Colonic mucosa (tissue), 4 donors: ENCODE results near the gene ZNF608. TPM values are rescaled to one million over a fixed set of nuclear protein-coding genes. Genes with fewer than 3 reads are reported as not detected.
A peak's percentile ranks its signal among the peaks of the same experiment; 100 is the strongest.

ENCODE experiments used
- DNase-seq: peaks from one replicate; pipeline ENCODE4 v3.0.0-alpha.2; 2020
- H3K27ac ChIP-seq: fragments of 200-600 bp; one replicate; pipeline ENCODE4 v1.8.0; 2021
- H3K27me3 ChIP-seq: fragments of 200-600 bp; one replicate; pipeline ENCODE4 v1.8.0; 2021
- H3K36me3 ChIP-seq: fragments of 200-600 bp; one replicate; pipeline ENCODE4 v1.8.0; 2021
- H3K4me1 ChIP-seq: fragments of 200-600 bp; one replicate; pipeline ENCODE4 v1.8.0; 2021; ENCODE audit warnings: mild to moderate bottlenecking
- H3K4me3 ChIP-seq: fragments of 200-600 bp; one replicate; pipeline ENCODE4 v1.8.0; 2021
- H3K9ac ChIP-seq, 2 donors: one replicate each; pipeline ENCODE4 v1.7.0; 2013; ENCODE audit warnings: control low read depth in 2 of 2, low read depth in 2 of 2, low read length in 2 of 2
- H3K9me3 ChIP-seq: fragments of 200-600 bp; one replicate; pipeline ENCODE4 v1.8.0; 2021
- intact Hi-C: fragments of 100-400 bp; cut with DNase I; formaldehyde crosslinking; loops from one replicate; pipeline ENCODE4 v1.14.1; 2022
- total RNA-seq, 2 donors: library from RNA; stranded (reverse); fragmentation: NEBNext Ultra II Directional in 1 of 2; extraction: Animal tissue kit (Norgen Biotek cat#: 25700) in 1 of 2; gene quantifications; one replicate each; pipeline ENCODE4 v1.2.1, GENCODE V29; 2021
- TF ChIP-seq, protein P1 (sequence below): fragments of 200-600 bp; IDR thresholded peaks from one replicate; pipeline ENCODE4 v1.8.0; 2022; ENCODE audit warnings: antibody characterized with exemption, mild to moderate bottlenecking
- donor health status: healthy.
- donor health status: DM: no; HTN: no; CAD: no.
- donor health status: DM: no; HTN: no; CAD: no.

Gene ZNF608
- total RNA-seq, 2 donors from 2014 or later = 14.6 to 20.0 TPM

GRCh38 chr5:124725040-124725434 is 21.4 kb downstream of the ZNF608 start:
- Histone ChIP-seq H3K36me3 (no peaks in the 10 kb centered on the region), H3K27me3 (no peaks in the 10 kb centered on the region), H3K4me1 (no peaks in the 10 kb centered on the region), H3K9me3 (no peaks in the 10 kb centered on the region), H3K27ac (no peak overlapping the region), H3K4me3 (no peak overlapping the region), H3K9ac (no peak overlapping the region)
- intact Hi-C loops = no loop called here
- DNase-seq = no peak
- TF ChIP-seq, protein P1, sequence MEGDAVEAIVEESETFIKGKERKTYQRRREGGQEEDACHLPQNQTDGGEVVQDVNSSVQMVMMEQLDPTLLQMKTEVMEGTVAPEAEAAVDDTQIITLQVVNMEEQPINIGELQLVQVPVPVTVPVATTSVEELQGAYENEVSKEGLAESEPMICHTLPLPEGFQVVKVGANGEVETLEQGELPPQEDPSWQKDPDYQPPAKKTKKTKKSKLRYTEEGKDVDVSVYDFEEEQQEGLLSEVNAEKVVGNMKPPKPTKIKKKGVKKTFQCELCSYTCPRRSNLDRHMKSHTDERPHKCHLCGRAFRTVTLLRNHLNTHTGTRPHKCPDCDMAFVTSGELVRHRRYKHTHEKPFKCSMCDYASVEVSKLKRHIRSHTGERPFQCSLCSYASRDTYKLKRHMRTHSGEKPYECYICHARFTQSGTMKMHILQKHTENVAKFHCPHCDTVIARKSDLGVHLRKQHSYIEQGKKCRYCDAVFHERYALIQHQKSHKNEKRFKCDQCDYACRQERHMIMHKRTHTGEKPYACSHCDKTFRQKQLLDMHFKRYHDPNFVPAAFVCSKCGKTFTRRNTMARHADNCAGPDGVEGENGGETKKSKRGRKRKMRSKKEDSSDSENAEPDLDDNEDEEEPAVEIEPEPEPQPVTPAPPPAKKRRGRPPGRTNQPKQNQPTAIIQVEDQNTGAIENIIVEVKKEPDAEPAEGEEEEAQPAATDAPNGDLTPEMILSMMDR = no peak

GRCh38 chr5:124724357-124725039 is 21.9 kb downstream of the ZNF608 start:
- Histone ChIP-seq H3K4me3 (no peak overlapping the region), H3K4me1 (no peaks in the 10 kb centered on the region), H3K27me3 (no peaks in the 10 kb centered on the region), H3K9ac (no peak overlapping the region), H3K27ac (no peak overlapping the region), H3K36me3 (no peaks in the 10 kb centered on the region), H3K9me3 (no peaks in the 10 kb centered on the region)
- no peak for DNase-seq
- TF ChIP-seq, protein P1 = no peak
- intact Hi-C loops = no loop called here

- no peak overlapping the region for H3K9ac ChIP-seq
- H3K27me3 ChIP-seq = no peaks in the 10 kb centered on the region
- no peaks in the 10 kb centered on the region for H3K9me3 ChIP-seq
- H3K4me3 ChIP-seq = no peak overlapping the region
- DNase-seq = no peak
- H3K36me3 ChIP-seq = no peaks in the 10 kb centered on the region
- no peaks in the 10 kb centered on the region for H3K4me1 ChIP-seq
- TF ChIP-seq, protein P1 = no peak
- H3K27ac ChIP-seq = peak overlapping the region; percentile 5
- intact Hi-C loops = no loop called here
Measured at GRCh38 chr5:124721229-124721735, 25.2 kb downstream of the ZNF608 start.

DNA sequence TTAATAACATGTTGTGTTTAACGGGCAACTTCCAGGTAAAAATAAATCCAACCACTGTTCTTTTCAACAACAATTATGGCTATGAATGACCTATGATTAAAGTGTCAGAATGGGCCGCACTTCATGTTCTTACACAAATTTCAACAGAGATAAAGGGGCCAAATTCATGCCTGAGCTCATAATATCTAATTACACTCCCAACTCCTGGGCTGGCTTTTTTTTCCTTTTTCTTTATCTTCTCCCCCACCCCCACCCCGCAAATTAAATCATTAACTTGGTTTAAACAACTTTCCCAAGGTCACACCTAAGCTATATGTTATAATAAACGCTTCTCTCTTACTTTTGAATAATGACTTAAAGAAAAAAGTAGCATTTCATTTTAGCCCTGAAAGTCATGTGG is 25.8 kb downstream of the ZNF608 start:
- Histone ChIP-seq H3K27ac (peak overlapping the region; percentile 5), H3K4me1 (no peaks in the 10 kb centered on the region), H3K9me3 (no peaks in the 10 kb centered on the region), H3K4me3 (no peak overlapping the region), H3K9ac (no peak overlapping the region), H3K27me3 (no peaks in the 10 kb centered on the region), H3K36me3 (no peaks in the 10 kb centered on the region)
- intact Hi-C loops = no loop called here
- no peak for DNase-seq
- TF ChIP-seq, protein P1 = no peak

DNA sequence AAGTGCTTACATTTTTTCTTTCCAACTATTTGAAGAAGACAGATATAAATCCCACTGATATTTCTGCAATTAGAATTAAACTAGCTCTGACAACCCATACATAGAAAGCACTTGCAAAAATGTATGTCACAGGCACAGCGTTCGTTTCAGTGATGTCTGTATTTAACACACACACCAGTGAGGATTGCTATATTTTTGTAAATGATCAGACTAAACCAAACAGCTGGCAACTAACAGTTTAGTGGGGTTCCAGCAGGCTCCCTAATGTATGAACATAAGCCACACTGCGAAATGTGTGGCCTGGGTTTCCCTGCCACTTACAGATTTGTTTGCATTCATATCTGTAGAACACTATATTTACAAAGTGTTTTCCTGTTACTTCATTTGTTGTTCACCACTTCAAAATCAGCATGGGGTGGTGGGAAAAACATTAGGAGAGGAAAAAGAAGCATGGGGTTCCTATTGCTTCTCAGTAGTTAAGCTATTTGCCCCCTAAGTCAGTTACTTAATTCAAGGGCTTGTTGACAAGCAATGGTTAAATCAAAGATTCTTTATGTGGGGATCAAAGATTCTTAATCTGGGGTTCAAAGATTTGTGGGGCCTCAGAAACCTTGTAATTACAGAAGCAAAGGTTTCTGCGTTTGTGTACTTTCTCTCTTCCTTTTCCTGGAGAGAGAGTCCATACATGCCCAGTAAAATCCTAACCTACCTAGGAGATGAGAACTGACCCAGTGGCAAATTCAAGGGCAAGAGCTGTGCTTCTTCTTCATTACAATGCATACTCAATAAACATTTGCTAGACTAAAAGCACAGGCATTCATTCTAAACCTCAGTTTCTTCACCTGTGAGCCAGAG is 27.1 kb downstream of the ZNF608 start:
- no peak overlapping the region for H3K4me3 ChIP-seq
- no peaks in the 10 kb centered on the region for H3K36me3 ChIP-seq
- no peak overlapping the region for H3K9ac ChIP-seq
- H3K4me1 ChIP-seq = no peaks in the 10 kb centered on the region
- no peak for DNase-seq
- H3K9me3 ChIP-seq = no peaks in the 10 kb centered on the region
- H3K27me3 ChIP-seq = no peaks in the 10 kb centered on the region
- intact Hi-C loops = no loop called here
- no peak overlapping the region for H3K27ac ChIP-seq
- TF ChIP-seq, protein P1 = no peak
